Measurements from ENCODE around the gene OMA1.
"Not testable (repeated sequence)": the region's sequence is repeated elsewhere in the genome, so short reads cannot be mapped to it uniquely, and the experiment has no call there.

OMA1 gene

DNA sequence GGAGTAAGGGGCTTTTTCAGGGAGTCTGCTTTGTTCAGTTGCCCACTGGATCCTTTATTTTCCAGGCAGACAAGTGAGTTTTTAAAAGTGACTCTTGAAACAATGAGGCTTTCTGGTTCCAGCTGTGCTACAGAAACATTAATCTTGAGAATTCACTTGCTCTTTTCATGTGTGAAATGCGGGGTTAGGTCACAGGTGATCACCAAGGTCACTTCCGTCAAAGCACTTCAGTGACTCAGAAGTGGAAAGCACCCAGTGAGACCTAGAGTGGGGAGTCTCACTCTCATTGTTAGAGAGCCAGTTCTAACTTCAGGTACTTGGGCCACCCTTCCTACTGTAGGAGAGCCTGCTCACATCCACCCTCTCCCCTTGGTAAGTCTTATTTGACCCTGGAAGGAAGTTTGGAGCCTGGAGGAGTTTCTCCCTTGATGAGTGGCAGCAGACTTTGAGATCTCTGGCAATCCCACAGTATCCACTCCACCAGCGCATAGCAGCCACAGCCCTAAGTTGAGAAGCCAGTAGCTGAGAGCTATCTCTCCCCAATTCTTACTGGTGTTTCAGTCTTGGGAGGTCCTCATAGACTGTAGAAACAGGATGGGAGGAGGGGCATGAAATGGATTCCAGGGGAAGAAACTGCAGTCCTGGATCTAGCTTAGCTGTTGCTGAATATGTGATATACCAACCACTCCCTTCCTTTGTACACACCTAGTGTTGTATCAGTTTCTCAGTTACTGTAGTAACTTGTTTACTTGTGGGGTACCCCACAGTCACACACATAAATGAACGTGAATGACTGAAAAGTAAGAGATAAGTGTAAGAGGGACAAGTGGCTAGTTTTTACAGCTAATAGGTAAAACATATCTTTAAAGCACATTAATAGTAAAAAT is 27.4 kb upstream of the OMA1 start:
- DNase-seq: no peak

DNA sequence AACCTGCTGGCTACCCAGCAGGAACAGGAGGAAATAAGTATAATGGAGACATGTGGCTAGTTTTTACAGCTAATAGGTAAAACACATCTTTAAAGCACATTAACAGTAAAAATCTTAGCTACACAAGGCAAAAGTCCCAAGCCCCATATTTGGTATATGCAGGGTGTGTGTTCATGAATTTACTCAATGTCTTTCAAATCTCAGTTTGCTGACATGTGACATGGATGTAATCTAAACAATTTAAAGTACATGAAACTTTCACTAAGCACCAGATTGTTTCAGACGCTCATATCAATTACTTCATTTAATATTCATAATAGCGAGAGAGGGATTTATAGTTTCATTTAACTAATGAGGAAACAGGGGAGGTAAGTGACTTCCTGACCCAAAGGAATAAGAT is 26.6 kb upstream of the OMA1 start:
- DNase-seq: no peak

DNA sequence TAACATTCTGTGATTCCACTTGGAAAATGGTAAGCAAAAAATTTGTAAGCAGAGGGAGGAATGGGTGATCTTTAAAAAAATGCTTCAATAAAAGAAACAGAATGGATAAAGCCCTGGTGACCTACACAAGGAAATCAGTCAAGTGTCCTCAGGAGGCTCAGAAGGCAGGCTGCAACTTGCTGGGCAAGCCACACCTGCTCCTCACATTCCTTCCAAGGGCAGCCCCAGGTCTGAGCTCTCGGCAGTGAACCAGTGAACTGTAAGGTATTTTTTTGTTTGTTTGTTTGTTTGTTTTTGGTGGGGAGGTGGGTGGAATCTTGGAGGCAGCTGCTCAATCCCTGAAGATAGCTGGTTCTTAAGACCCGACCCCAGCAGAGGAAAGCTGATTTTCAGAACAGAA is 26.2 kb upstream of the OMA1 start:
- DNase-seq: no peak

DNA sequence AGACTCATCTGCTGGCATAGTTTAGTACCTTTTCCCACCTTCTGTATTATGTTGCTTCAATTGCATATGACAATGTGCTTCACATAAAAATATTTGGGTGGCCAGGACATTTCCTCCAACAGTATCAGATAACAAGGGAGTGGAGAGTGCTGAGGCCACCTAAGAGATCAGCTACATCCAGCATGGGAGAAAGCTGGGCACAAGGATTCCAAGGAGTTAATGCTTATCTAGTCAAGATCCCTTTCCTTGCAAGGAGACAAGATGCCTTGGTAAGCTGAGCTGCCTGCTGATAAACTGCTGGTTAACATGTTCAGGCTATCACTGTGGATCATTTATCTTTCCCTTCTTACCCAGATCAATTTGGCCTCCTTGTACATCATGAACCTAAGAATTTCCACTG is 25.1 kb upstream of the OMA1 start:
- DNase-seq: no peak

DNA sequence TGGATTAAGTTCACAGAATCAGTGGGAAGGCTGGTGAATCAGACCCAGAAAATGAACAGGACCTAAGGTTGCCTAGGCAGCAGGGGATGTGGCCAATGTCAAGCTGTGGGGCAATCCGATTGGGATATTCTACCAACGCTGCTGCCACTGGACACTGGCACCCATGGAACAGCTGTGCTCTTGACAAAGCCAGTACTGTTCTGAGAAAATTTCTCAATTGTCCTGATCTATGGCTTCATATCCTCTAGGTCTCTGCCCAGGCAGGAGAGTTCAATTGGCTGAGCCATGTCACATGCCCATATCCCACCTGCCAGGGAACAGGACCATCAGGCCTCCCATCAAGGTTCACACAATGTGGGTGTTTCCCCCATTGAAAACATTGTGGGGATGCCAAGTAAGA is 24.3 kb upstream of the OMA1 start:
- DNase-seq: no peak

DNA sequence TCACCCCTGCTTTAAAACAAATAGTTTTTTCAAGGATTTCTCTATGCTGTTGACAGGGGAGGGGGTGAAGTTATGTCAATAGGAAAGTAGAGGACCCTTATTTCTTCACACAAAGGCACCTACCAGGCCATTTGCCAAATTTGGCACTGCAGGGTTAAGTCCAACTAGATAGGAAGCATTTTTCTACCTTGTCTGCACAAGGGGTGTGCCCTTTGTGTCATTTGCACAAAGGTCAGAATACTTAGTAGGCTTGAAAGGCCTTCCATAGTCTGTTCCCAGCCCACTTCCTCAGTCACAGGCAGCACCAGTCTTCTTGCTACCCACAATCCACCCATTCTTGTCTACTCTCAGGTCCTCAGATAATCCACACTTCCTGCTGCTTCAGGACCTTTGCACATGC is 23.6 kb upstream of the OMA1 start:
- DNase-seq: no peak

DNA sequence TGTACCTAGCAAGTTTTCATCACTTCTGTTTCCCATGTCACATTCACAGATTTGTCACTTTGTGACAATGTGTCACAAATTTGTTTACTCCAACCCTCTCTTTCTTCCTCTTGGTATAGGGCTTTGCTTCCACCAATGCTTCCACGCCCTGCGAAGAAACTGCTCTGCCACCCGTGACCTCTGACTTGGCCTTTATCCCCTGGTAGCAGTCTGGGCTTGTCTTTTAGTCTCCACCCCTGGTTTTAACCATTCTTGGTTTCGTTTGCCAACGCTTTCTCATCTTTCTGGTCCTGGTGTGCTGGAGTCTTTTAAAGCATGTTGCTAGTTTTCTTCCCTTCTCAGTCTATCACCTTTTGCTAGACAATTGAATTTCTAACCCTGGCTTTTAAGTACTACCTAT is 22.4 kb upstream of the OMA1 start:
- DNase-seq: no peak

DNA sequence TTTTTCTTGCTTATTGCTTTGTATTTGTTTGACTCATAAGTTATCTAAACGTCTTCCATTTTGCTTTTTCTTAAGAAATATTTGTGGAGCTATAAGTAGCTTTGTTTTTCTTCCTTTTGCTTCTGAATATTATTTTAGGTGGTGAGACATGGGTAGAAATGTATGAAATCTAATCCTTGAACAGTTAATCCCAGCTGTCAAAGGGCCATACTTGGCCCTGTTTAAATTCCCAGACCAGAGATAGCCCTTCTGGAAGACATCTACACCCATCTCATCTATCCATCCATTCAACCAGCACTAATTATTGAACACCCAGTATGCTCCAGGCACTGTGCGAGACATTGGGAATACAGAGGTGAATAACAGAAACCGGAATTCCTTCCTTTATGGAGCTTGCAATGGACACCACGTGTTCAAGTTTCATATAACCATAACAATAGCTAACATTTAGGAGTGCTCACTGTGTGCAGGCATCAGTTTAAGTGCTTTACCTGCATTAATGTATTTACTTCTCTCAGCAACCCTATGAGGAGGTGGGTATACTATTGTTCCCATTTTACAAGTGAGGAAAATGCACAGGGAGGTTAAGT is 21.8 kb upstream of the OMA1 start:
- no peak for DNase-seq

DNA sequence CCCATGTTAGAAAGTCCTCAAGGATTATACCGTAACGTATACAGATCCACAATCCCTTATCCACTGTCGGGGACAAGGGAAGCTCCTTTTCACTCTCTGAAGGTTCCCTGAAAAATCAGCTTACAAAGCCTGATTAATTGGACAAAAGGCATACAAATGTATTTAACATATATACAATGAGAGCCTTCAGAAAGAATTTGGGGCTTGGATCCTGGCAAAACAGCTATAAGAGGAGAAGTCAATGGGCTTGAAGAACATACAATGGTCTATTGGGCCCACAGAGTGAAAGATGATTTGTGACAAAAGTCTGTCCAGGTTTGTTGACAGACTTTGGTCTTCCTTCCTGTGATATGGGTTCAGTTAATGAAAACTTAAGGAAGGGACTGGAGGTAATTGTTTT is 19.8 kb upstream of the OMA1 start:
- DNase-seq: no peak

DNA sequence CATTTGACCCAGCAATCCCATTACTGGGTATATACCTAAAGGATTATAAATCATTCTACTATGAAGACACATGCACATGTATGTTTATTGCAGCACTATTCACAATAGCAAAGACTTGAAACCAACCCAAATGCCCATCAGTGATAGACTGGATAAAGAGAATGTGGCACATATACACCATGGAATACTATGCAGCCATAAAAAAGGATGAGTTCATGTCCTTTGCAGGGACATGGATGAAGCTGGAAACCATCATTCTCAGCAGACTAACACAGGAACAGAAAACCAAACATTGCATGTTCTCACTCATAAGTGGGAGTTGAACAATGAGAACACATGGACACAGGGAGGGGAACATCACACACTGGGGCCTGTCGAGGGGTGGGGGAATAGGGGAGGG is 17.2 kb upstream of the OMA1 start:
- not testable (repeated sequence) for DNase-seq

DNA sequence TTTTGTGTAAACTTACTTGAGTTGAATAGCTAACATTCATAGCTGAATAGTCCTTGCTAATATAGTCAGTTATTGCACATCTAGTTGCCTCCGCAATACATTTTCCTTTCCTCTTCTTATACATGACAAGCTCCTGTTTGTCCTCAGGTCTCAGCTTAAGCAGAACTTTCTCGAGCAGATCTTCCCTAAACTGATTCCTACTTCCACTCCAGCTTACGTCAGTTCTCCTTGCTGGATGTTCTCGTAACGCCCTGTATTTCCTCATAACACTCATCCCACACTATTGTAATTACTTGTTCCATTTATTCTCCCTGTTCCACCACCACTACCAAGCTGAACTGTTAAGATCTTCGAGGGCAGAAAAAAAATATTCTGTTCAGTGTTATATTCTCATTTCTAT is 15.1 kb upstream of the OMA1 start:
- no peak for DNase-seq

DNA sequence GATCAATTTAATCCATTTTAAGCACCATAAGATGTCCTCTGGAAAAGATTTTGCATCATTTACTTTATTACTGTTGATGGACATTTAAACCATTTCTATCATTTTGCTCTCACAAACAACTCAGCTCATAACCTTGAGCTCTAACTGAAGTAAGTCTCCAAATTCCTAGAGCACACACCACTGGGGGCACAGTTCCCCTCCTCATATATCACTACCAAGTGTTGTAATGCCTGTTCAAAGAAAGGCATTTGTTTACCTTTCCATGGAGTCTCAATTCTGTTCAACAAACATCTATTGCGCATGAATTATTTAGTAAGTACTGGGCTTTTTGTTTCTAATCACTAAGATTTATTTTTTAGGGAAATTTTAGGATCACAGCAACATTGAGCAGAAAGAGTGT is 8.9 kb upstream of the OMA1 start:
- no peak for DNase-seq

DNA sequence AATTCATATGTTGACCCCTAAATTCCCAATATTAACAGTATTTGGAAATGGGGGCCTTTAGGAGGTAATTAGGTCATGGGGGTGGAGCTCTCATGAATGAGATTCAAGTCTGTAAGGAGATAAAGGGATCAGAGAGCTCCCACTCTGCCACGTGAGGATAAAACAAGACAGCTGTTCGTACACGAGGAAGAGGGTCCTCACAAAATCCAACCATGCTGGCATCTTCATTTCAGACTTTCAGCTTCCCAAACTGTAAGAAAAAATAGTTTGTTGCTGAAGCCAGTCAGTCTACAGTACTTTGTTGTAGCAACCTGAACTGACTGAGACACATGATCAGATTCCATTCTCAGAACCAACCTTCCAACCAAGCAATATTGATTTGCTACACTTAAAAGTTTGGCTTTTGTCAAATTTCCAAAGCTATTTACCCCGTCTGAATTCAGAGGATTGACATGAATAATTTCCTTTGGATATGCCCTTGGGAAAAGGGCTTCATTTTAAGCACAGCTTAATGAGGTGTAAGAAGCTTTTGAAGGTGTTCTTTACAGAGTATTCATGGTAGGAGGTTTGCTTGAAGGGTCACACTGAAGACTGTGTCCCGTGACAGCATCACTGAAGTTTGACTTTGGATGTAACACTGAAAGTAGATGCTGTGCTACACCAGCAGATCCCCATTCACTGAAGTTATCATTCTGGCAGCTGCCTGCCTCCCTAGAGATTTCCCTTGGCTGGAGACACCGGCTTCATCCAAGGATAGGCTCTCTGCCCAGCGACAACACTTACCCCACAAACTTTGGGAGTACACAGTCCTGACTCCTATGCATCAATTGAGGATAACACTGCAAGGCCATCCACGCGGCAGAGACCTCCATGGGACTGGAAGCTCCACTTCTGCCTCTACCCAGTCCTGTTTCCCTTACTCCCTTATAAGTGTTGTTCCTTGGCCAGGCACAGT is 4.9 kb upstream of the OMA1 start:
- DNase-seq: no peak

DNA sequence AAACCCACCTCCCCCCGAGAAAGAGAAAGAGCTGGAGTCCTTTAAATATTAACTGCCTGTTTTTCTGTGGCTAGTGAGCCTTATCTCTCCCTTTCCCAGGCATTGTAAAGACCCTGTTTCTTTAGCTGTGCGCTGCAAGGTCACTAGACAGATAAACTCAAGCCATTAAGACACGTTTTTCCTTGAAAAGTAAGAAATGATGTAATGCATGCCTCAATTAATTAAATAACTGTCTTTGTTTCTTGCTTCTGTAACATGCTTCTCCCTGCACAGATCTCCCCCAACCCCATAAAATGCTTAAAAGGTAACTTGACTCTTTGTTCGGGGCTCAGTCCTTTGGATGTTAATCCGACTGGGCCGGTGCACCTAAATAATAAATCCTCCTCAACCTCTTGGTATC is 2.8 kb upstream of the OMA1 start:
- DNase-seq: not testable (repeated sequence)

DNA sequence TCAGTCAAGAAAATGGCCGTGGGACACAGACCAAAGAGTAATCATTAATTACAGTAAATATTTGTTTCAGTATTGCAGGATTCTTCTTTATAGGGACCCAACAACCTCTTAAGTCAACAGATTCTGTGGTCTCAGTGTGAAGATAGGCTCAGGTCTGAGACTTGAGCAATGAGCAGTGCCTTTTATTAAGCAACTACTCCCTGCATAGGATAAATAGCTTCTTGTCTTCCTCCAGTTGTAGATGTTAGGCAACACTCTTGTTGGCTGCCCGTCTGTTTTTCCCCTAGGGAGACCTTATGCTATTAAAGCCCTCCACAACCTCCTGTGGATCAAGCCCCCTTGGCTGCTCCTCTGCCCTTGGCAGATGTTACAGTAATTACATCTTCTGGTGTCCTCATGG is 1.8 kb upstream of the OMA1 start:
- no peak for DNase-seq

DNA sequence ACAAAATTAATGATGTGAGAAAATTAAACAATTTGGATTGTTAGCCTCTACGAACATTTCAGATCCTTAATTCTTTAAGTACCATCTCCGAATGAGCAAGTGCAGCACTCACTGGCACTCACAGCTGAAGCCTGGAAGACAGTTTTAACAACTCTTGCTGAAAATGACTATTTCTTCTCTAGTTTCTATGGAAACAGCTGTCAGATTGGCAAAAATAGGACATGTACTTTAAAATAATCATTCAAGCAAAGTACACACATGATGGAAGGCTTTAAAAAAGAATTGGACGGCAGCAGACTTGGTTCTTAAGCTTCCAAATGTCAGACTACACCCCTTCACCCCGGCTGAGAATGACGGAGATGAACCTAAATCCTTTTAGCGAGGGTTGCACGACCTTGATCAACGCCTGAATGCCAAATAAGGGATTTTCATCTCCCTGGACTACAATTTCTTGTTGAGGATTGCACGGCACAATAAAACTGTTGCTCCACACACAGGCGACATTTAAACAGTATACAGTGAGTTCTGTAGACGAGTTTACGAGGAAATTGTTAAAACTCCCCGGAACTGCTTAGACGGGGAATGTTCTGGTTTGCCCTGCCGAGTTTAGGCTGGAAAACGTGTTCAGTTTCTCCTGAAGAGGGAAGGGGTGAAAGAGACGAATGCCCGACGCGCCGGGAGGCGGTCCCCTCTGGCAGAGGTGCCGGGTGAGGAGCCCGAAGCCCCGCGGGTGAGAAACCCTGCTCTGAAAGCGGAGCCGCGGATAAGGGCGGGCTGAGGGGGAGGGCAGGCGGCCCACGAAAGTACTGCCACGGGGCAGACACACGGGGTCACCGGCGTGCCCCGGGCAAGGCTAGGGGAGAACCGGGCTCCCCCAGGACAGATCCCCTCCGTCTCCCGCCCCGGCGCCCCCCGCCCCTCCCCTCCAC is 671 bp downstream of the OMA1 start:
- no peak for DNase-seq

DNA sequence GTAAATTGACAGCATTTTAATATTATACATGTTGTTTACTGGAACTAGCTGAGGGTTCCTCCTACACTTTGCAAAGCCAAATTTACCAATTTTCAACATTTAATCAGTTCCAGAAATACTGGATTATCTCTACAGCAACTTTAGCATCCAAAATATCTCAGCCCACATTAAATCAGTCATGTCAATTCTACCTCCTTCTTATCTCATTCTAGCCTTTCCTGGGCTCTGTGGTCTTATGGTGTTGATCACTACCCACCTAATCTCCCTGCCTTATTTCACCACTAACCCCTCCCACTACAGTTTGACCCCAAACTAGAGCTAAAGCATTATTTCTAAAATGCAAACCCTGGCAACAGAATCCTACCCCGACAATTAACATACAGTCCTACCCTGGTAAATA is 3.3 kb downstream of the OMA1 start:
- DNase-seq: no peak

DNA sequence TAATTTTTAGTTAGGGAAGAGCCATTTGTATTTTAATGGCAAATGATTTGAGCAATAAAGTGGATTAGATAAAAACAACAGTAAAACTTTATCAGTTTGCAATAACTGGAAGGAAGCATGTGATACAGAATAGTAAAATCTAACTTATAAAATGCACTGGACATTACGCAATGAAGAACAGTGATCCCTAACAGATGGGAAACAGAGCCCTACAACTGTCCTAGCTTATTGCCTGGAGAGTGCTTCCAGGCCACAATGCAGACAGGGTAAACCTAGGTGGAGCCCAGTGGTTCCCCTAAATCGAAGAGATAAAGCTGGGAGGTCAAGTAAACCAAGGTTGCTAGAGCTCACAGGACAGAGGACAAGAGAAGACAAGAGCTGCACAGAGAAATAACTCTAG is 7.0 kb downstream of the OMA1 start:
- no peak for DNase-seq

DNA sequence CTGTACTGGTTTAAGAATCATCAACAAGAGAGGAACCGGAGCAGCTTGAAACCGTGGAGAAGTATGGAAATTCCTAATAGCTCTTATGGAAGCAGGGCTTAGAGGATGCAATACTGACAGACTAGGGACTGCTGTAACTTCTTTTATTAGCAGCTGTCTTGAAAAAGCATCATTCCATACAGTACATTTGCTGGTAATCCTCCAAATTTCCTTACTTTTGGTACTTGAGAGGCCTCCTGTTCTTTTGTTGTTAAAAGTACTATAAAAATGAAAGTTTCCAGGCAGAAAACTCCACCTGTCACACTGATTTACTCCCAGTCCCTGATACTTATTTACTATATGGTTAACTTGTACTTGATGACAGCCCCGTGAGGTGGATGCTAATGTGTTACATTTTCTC is 7.7 kb downstream of the OMA1 start:
- no peak for DNase-seq

DNA sequence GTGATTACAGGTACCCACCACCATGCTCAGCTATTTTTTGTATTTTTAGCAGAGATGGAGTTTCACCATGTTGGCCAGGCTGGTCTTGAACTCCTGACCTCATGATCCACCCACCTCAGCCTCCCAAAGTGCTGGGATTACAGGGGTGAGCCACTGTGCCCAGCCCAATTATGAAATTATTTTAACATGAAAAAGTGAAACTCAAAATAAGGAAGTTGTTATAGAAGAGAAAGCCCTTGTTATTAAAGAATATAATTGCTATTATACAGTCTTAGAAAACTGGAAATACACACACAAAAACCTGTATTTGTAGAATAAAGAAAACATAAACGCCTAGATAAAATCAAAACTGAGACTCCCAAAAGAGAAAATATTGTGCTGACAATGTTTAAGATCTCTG is 14.7 kb downstream of the OMA1 start:
- DNase-seq: not testable (repeated sequence)

DNA sequence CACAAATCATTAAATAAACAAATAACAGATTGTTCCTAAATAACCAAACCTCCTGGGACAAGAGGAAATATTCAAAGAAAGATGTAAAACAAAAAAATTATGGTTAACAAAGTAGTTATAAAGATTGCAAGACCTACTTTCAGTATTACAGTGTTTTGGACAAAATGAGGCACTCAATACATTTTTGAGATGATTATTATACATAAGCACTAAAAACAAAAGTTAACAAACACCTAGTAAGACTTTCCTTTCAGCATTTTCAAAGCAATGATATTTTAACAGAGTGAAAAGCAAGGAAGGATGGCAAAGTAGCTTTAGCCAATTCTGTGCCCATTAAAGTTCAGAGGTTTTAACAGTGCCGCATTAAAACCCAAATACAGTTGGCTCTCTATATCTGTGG is 17.2 kb downstream of the OMA1 start:
- no peak for DNase-seq

DNA sequence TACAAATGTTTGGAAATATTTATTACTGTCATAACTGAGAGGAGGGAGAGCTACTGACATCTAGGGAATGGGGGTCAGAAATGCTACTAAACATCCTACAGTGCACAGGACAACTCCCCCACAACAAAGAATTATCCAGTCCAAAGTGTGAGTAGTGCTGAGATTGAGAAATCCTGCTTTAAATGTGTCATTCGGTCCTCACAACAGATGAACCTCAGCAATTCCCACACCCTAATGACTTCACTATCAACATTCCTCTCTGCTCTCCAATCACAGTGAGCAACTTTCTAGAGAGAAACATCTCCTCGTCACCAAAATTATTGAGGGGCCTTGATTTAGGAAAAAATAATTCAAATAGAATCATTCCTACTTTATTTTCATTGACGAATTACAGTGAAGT is 18.0 kb downstream of the OMA1 start:
- no peak for DNase-seq
